GM18505 (cell line): ENCODE data around the gene PSMB4.
A peak's percentile ranks its signal among the peaks of the same experiment; 100 is the strongest.
"Not testable (repeated sequence)": the region's sequence is repeated elsewhere in the genome, so short reads cannot be mapped to it uniquely, and the experiment has no call there.

Experiments
- ATAC-seq: cut with Tn5 transposase; IDR thresholded peaks from one replicate; pipeline ENCODE4 v1.9.1; 2021; ENCODE audit not compliant: unreplicated experiment
- POLR2A ChIP-seq: IDR thresholded peaks from 4 replicates; pipeline ENCODE4 v1.6.1; 2011; ENCODE audit warnings: borderline replicate concordance; ENCODE audit not compliant: insufficient read depth, insufficient read length; ENCODE audit errors: extremely low read depth

Gene PSMB4

DNA sequence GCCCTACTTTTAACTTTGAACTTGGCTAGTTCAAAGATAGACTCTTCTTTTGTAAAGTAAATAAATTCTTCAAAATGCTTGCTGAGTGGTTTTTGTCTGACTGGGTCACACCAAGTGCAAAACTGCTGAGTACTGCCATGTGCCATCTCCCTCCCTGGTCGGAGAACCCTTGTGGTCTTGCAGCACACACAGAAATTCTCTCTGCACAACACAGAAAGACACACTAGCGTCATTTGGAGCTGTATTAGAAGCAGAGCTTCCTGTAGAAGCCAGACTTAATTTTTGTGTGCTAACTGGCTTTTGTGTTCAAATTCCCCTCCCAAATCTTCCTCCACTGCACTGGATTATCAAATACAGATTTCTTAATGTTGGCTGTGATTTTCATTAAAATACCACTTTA, 2.5 kb downstream of the PSMB4 start:
- no peak for ATAC-seq
- TF ChIP-seq POLR2A: no peak

- no peak for TF ChIP-seq POLR2A
- no peak for ATAC-seq
Observed at GRCh38 chr1:151402764-151403163, 3.4 kb downstream of the PSMB4 start.

- ATAC-seq: no peak
- no peak for TF ChIP-seq POLR2A
Observed at GRCh38 chr1:151403612-151404011, 4.2 kb downstream of the PSMB4 start.

DNA sequence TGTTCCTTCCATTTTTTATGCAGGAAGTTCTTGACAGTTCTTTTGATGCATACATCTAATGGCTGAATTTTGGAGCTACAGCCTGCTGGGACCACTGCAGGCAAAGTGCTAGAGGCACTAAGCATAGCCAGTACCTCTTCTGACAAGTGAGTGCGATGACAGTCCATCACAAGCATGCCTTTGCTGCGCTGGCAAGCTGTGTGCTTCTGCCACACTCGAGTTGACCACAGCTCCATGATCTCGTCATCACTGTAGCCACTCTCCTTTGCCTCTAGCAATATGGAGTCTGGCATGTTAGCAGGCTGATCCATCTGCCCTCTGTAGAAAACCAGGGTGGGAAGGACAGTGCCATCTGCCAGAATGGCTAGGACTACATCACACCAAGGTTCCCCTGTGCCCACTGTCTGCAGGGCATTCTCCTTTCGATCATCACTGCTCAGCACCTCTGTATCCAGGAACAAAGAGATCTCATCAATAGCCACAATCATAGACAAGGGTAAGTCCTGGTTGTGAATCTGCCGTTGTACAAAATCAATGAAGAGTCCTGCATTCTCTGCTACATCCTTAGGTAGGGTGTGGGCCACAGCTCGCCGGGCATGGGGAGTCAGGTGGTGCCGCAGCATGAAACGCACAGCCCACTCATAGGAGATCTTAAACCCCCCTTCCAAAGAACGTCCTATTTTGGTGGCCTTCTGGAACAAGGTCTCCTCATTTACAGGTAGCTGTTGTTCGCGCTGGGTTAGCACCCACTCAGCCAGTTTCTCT, 6.0 kb downstream of the PSMB4 start:
- peak; percentile 11 for TF ChIP-seq POLR2A
- no peak for ATAC-seq

- TF ChIP-seq POLR2A: no peak
- no peak for ATAC-seq
Observed at GRCh38 chr1:151406176-151406575, 6.8 kb downstream of the PSMB4 start.

DNA sequence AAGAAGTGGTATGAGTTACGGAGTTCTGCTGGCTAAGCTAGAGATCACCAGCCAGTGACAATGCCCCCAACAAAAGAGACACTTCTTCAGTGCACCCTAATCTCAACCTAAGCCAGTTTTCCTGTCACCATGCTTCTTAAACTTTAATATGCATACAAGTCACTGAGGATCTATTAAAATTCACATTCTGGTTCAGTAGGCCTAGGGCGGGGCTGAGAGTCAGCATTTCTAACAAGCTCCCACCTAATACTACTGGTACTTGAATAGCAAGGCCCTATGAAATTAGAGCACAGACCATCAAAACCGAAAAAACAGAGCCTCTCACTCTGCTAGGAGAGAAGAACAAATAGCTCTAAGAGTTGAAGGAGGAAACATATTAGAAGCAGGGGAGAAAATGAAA, 7.9 kb downstream of the PSMB4 start:
- ATAC-seq: no peak

GRCh38 chr1:151408891-151409290, 9.5 kb downstream of the PSMB4 start:
- no peak for ATAC-seq
- no peak for TF ChIP-seq POLR2A

More for the DNA sequence above, 7.9 kb downstream of the PSMB4 start:
- no peak for TF ChIP-seq POLR2A

GRCh38 chr1:151411884-151412283, 12.5 kb downstream of the PSMB4 start:
- ATAC-seq: no peak
- no peak for TF ChIP-seq POLR2A

GRCh38 chr1:151416231-151416630, 16.9 kb downstream of the PSMB4 start:
- no peak for TF ChIP-seq POLR2A
- no peak for ATAC-seq

- no peak for ATAC-seq
- TF ChIP-seq POLR2A: no peak
Observed at GRCh38 chr1:151418081-151418480, 18.7 kb downstream of the PSMB4 start.

DNA sequence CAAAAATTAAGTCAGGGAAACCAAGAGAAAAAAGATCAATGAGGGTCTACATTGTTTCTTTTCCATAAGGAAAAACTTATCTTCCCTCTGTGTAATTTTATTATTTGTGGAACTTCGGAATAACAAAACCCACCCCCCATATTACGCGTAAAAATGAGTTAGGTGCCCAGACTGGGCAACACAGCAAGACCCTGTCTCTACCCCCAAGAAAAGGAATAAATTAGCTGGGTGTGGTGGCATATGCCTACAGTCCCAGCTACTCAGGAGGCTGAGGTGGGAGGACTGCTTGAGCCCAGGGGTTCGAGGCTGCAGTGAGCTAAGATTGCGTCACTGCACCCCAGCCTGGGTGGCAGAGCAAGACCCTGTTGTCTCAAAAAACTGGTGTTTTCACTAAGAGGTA, 20.4 kb downstream of the PSMB4 start:
- TF ChIP-seq POLR2A: no peak
- no peak for ATAC-seq

- no peak for ATAC-seq
Observed at GRCh38 chr1:151425103-151425502, 25.7 kb downstream of the PSMB4 start.

GRCh38 chr1:151428068-151428467, 28.7 kb downstream of the PSMB4 start:
- TF ChIP-seq POLR2A: no peak
- ATAC-seq: no peak

More at GRCh38 chr1:151425103-151425502, 25.7 kb downstream of the PSMB4 start:
- TF ChIP-seq POLR2A: peak; percentile 20

GRCh38 chr1:151433827-151434226, 34.5 kb downstream of the PSMB4 start:
- ATAC-seq: not testable (repeated sequence)

- ATAC-seq: no peak
- TF ChIP-seq POLR2A: no peak
Observed at GRCh38 chr1:151435174-151435573, 35.8 kb downstream of the PSMB4 start.
